Measurements from ENCODE around the gene ATF2. TPM values are rescaled to one million over a fixed set of nuclear protein-coding genes. Genes with fewer than 3 reads are reported as not detected.
A peak's percentile ranks its signal among the peaks of the same experiment; 100 is the strongest.

ATF2 gene
- total and polyA plus RNA-seq, 2 donors (not counting 1 experiment from before 2014, with no cell fraction given) = 23.6 to 66.8 TPM

- no peak for TF ChIP-seq CTCF (IDR thresholded peaks at IDR 0.05)
- no peak for TF ChIP-seq EZH2 (IDR thresholded peaks at IDR 0.05; ENCODE audit: borderline replicate concordance, insufficient read depth, low read depth, low read length, poor library complexity, severe bottlenecking)
- no peaks in the 10 kb centered on the region for H3K27me3 ChIP-seq (replicated peaks in 1 of 4; ENCODE audit: control extremely low read depth in 1 of 4, control insufficient read depth in 3 of 4, insufficient read depth in 4 of 4, low read length in 3 of 4)
- Mint-ChIP-seq H3K27ac (peak overlapping the region; percentile 93), H3K4me3 (peak overlapping the region; percentile 99), H3K4me1 (peaks cover 31% of the 10 kb centered on the region), H3K9me3 (ENCODE audit: insufficient read depth) (no peaks in the 10 kb centered on the region), H3K27me3 (no peaks in the 10 kb centered on the region)
- no peaks in the 10 kb centered on the region for H3K9me3 ChIP-seq (ENCODE audit: control extremely low read depth in 1 of 3, control insufficient read depth in 2 of 3, insufficient read depth in 1 of 3, low read length in 2 of 3)
- 0% methylated on average over 6 of the region's 11 CpGs for WGBS (ENCODE audit: insufficient coverage)
- H3K27ac ChIP-seq (ENCODE audit: low read length in 2 of 2) = peak overlapping the region; percentile 80 to 86
- H3K4me2 ChIP-seq (replicated peaks; ENCODE audit: low read depth, low read length, poor library complexity, severe bottlenecking) = peak overlapping the region; percentile 83
- POLR2A ChIA-PET = no interaction called here
- peak overlapping the region; percentile 94 for H2AFZ ChIP-seq (ENCODE audit: insufficient read depth, low read depth, low read length, poor library complexity, severe bottlenecking)
- peaks cover 61% of the 10 kb centered on the region for H3K79me2 ChIP-seq (ENCODE audit: control insufficient read depth, insufficient read depth, low read length)
- peaks cover 8% of the 10 kb centered on the region for H4K20me1 ChIP-seq (ENCODE audit: control insufficient read depth, insufficient read depth, low read length, poor library complexity, severe bottlenecking)
- DNase-seq = no peak
- peaks cover 5 to 21% of the 10 kb centered on the region in 2 donors for H3K4me1 ChIP-seq (ENCODE audit: control insufficient read depth in 2 of 2, insufficient read depth in 2 of 2, low read length in 2 of 2)
- CTCF ChIA-PET = interaction anchor here (0.8 to 1.2 kb wide), 4 partner anchors 10 to 82 kb away, joined by 3 to 5 read pairs (median 3); no protein-coding TSS in a partner anchor
- peak overlapping the region; percentile 72 to 98 (median 95) for H3K4me3 ChIP-seq (ENCODE audit: control extremely low read depth in 1 of 5, extremely low read depth in 1 of 5, insufficient read depth in 1 of 5, low read depth in 2 of 5, low read length in 4 of 5)
- peaks cover 0 to 4% of the 10 kb centered on the region in 2 experiments for H3K36me3 ChIP-seq (replicated peaks in 1 of 2; ENCODE audit: control extremely low read depth in 1 of 2, control insufficient read depth in 1 of 2, extremely low read depth in 1 of 2, insufficient read depth in 2 of 2, low read length in 1 of 2)
- intact Hi-C loops (cut with micrococcal nuclease) = loop anchor here (1.0 to 10.0 kb wide), 5 partner anchors 13 to 1204 kb away; partner anchors contain the start of genes ATP5MC3, LNPK, OLA1 and SP3
- ATAC-seq (ENCODE audit: low read depth) = peak; percentile 12
- peak overlapping the region; percentile 95 for H3K9ac ChIP-seq (ENCODE audit: low read length)
Observed at GRCh38 chr2:175168564-175168945, 552 bp upstream of the ATF2 start.

- Histone ChIP-seq H3K36me3 (replicated peaks in 1 of 2; ENCODE audit: control extremely low read depth in 1 of 2, control insufficient read depth in 1 of 2, extremely low read depth in 1 of 2, insufficient read depth in 2 of 2, low read length in 1 of 2) (peaks cover 0 to 2% of the 10 kb centered on the region in 2 experiments), H3K9ac (ENCODE audit: low read length) (peak overlapping the region; percentile 95), H3K27ac (ENCODE audit: low read length in 2 of 2) (peak overlapping the region; percentile 86 to 91), H3K4me3 (ENCODE audit: control extremely low read depth in 1 of 5, extremely low read depth in 1 of 5, insufficient read depth in 1 of 5, low read depth in 2 of 5, low read length in 4 of 5) (peak overlapping the region; percentile 93 to 98 (median 97)), H3K9me3 (ENCODE audit: control extremely low read depth in 1 of 3, control insufficient read depth in 2 of 3, insufficient read depth in 1 of 3, low read length in 2 of 3) (no peaks in the 10 kb centered on the region), H4K20me1 (ENCODE audit: control insufficient read depth, insufficient read depth, low read length, poor library complexity, severe bottlenecking) (peaks cover 15% of the 10 kb centered on the region), H3K27me3 (replicated peaks in 1 of 4; ENCODE audit: control extremely low read depth in 1 of 4, control insufficient read depth in 3 of 4, insufficient read depth in 4 of 4, low read length in 3 of 4) (no peaks in the 10 kb centered on the region), H2AFZ (ENCODE audit: insufficient read depth, low read depth, low read length, poor library complexity, severe bottlenecking) (peak overlapping the region; percentile 94), H3K79me2 (ENCODE audit: control insufficient read depth, insufficient read depth, low read length) (peaks cover 72% of the 10 kb centered on the region), H3K4me2 (replicated peaks; ENCODE audit: low read depth, low read length, poor library complexity, severe bottlenecking) (peak overlapping the region; percentile 83), H3K4me1 (ENCODE audit: control insufficient read depth in 2 of 2, insufficient read depth in 2 of 2, low read length in 2 of 2) (peaks cover 5 to 21% of the 10 kb centered on the region in 2 donors)
- Mint-ChIP-seq H3K9me3 (ENCODE audit: insufficient read depth) (no peaks in the 10 kb centered on the region), H3K4me3 (peak overlapping the region; percentile 99), H3K27me3 (no peaks in the 10 kb centered on the region), H3K4me1 (peaks cover 34% of the 10 kb centered on the region), H3K27ac (peak overlapping the region; percentile 93)
- TF ChIP-seq EZH2 (IDR thresholded peaks at IDR 0.05; ENCODE audit: borderline replicate concordance, insufficient read depth, low read depth, low read length, poor library complexity, severe bottlenecking) (no peak), CTCF (IDR thresholded peaks at IDR 0.05) (no peak)
- ATAC-seq (ENCODE audit: low read depth) = no peak
- DNase-seq = no peak
- intact Hi-C loops (cut with micrococcal nuclease) = loop anchor here (5.0 to 10.0 kb wide), 3 partner anchors 415 to 1202 kb away; partner anchors contain the start of genes OLA1 and SP3
- ChIA-PET POLR2A (no interaction called here), CTCF (no interaction called here)
- WGBS (ENCODE audit: insufficient coverage) = under 1% methylated on average over 11 of the region's 32 CpGs
Observed at GRCh38 chr2:175167076-175167791, 769 bp downstream of the ATF2 start.
